Panc1 (cell line): ENCODE results near the gene BICD2. TPM values are rescaled to one million over a fixed set of nuclear protein-coding genes. Genes with fewer than 3 reads are reported as not detected.
"Not testable (repeated sequence)": the region's sequence is repeated elsewhere in the genome, so short reads cannot be mapped to it uniquely, and the experiment has no call there.

Source experiments
- ATAC-seq: fragments of 200-7000 bp; cut with Tn5 transposase; 2 replicates; pipeline ENCODE4 v1.9.1; 2020; ENCODE audit warnings: mild to moderate bottlenecking, moderate library complexity
- BruUV-seq: library from RNA; stranded (reverse); fragments of 400-500 nt; replicated peaks from 2 replicates; lab custom pipeline; 2021; lab: Mats Ljungman, UMichigan
- CTCF ChIA-PET: fragments of 300-600 bp; sonication (Branson Sonifier 250); formaldehyde crosslinking; loops from one replicate; lab custom pipeline; 2022; ENCODE audit warnings: antibody characterized with exemption; lab: Charles Lee
- POLR2A ChIA-PET: fragments of 300-600 bp; sonication (Branson Sonifier 250); formaldehyde crosslinking; loops from one replicate; lab custom pipeline; 2022; ENCODE audit warnings: antibody characterized with exemption; lab: Charles Lee
- DNase-seq: peaks from one replicate; pipeline ENCODE4 v3.0.0-alpha.2; 2010; ENCODE audit warnings: low read depth, low spot score
- H3K27ac ChIP-seq: 2 replicates; pipeline ENCODE4 v1.5.1; 2011; ENCODE audit warnings: mild to moderate bottlenecking, low read length, inconsistent platforms
- H3K27me3 ChIP-seq: fragments of 200-500 bp; sonication (Bioruptor generic); 2 replicates; pipeline ENCODE4 v1.6.0; 2014; ENCODE audit warnings: low read length, inconsistent platforms; ENCODE audit not compliant: control insufficient read depth, insufficient read depth
- H3K36me3 ChIP-seq: fragments of 200-500 bp; sonication (Bioruptor generic); 2 replicates; pipeline ENCODE4 v1.5.1; 2014; ENCODE audit warnings: inconsistent platforms, mild to moderate bottlenecking, low read length, moderate library complexity; ENCODE audit not compliant: control insufficient read depth, insufficient read depth
- H3K4me1 ChIP-seq: 2 replicates; pipeline ENCODE4 v1.5.1; 2011; ENCODE audit warnings: inconsistent platforms, mild to moderate bottlenecking, low read length, moderate library complexity; ENCODE audit not compliant: control insufficient read depth, insufficient read depth
- H3K4me3 ChIP-seq, 2 experiments: 2 replicates each; pipeline ENCODE4 v1.5.1; 2011 to 2012; ENCODE audit warnings: low read depth in 2 of 2, low read length in 2 of 2, mild to moderate bottlenecking in 2 of 2, inconsistent platforms in 1 of 2, moderate library complexity in 1 of 2
- H3K9me3 ChIP-seq: fragments of 200-500 bp; sonication (Bioruptor generic); 2 replicates; pipeline ENCODE4 v1.5.1; 2014; ENCODE audit warnings: low read depth, mild to moderate bottlenecking, inconsistent platforms, low read length, moderate library complexity; ENCODE audit not compliant: control insufficient read depth, insufficient read depth
- POLR2AphosphoS5 ChIP-seq: IDR thresholded peaks from 2 replicates; pipeline ENCODE4 v1.6.1; 2012; ENCODE audit warnings: mild to moderate bottlenecking, low read depth, low read length, moderate library complexity
- SIN3A ChIP-seq: IDR thresholded peaks from 2 replicates; pipeline ENCODE4 v1.6.1; 2012; ENCODE audit warnings: low read depth, mild to moderate bottlenecking, low read length, moderate library complexity, borderline replicate concordance; ENCODE audit not compliant: insufficient read depth
- TCF7L2 ChIP-seq: IDR thresholded peaks from 2 replicates; pipeline ENCODE4 v1.6.1; 2011; ENCODE audit warnings: mild to moderate bottlenecking, low read depth, low read length, inconsistent platforms
- in situ Hi-C: cut with HindIII; loops from 2 replicates; pipeline ENCODE4 v1.10.0; 2016; ENCODE audit warnings: low sequenced_read_pairs, low pct_unique_long_range_greater_than_20kb
- intact Hi-C: fragments of 100-400 bp; cut with micrococcal nuclease; formaldehyde crosslinking; loops from one replicate; pipeline ENCODE4 v1.10.0; 2022; ENCODE audit not compliant: unreplicated experiment
- total RNA-seq: library from RNA; stranded (reverse); gene quantifications from one replicate; pipeline ENCODE4 v1.2.1, GENCODE V29; 2021; ENCODE audit not compliant: unreplicated experiment
- TF ChIP-seq, protein P1 (sequence below): fragments of 450-650 bp; IDR thresholded peaks from 2 replicates; pipeline ENCODE4 v1.5.1; 2017; ENCODE audit warnings: mild to moderate bottlenecking
- TF ChIP-seq, protein P2 (sequence below), 2 experiments: IDR thresholded peaks; 2 replicates each; pipeline ENCODE4 v1.6.1; 2011 to 2012; ENCODE audit warnings: low read depth in 2 of 2, control low read depth in 1 of 2, low read length in 1 of 2, mild to moderate bottlenecking in 1 of 2, moderate library complexity in 1 of 2; ENCODE audit not compliant: insufficient read depth in 1 of 2

BICD2 gene
- total RNA-seq, 1 experiment from 2014 or later = 17.3 TPM

DNA sequence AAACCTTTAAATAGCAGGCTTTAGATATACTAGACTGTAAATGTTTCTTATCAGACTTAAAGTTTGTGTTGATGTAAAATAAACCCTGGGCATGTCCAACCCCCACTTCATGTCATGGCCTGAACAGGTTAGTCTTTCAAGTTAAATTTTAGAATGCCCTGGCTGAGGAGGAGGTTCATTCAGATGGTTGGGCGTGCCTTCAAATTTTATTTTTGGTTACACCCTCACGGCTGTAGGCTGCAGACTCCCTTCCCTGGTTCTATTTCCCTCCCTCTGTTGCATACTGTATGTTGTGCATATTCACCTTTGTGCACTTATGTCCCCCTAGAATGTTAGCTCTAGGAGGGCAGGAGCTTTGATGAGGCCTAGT lies 5.3 kb upstream of the BICD2 start:
- POLR2A ChIA-PET = no interaction called here
- ATAC-seq (no peak), DNase-seq (no peak)
- no peaks in the 10 kb centered on the region for H3K9me3 ChIP-seq
- H3K27me3 ChIP-seq = no peaks in the 10 kb centered on the region
- H3K36me3 ChIP-seq = no peaks in the 10 kb centered on the region
- H3K27ac ChIP-seq = no peak overlapping the region
- intact Hi-C loops (no loop called here), in situ Hi-C loops (no loop called here)
- TF ChIP-seq TCF7L2 (no peak), SIN3A (no peak)
- TF ChIP-seq, protein P1, sequence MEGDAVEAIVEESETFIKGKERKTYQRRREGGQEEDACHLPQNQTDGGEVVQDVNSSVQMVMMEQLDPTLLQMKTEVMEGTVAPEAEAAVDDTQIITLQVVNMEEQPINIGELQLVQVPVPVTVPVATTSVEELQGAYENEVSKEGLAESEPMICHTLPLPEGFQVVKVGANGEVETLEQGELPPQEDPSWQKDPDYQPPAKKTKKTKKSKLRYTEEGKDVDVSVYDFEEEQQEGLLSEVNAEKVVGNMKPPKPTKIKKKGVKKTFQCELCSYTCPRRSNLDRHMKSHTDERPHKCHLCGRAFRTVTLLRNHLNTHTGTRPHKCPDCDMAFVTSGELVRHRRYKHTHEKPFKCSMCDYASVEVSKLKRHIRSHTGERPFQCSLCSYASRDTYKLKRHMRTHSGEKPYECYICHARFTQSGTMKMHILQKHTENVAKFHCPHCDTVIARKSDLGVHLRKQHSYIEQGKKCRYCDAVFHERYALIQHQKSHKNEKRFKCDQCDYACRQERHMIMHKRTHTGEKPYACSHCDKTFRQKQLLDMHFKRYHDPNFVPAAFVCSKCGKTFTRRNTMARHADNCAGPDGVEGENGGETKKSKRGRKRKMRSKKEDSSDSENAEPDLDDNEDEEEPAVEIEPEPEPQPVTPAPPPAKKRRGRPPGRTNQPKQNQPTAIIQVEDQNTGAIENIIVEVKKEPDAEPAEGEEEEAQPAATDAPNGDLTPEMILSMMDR = no peak
- TF ChIP-seq, protein P2, sequence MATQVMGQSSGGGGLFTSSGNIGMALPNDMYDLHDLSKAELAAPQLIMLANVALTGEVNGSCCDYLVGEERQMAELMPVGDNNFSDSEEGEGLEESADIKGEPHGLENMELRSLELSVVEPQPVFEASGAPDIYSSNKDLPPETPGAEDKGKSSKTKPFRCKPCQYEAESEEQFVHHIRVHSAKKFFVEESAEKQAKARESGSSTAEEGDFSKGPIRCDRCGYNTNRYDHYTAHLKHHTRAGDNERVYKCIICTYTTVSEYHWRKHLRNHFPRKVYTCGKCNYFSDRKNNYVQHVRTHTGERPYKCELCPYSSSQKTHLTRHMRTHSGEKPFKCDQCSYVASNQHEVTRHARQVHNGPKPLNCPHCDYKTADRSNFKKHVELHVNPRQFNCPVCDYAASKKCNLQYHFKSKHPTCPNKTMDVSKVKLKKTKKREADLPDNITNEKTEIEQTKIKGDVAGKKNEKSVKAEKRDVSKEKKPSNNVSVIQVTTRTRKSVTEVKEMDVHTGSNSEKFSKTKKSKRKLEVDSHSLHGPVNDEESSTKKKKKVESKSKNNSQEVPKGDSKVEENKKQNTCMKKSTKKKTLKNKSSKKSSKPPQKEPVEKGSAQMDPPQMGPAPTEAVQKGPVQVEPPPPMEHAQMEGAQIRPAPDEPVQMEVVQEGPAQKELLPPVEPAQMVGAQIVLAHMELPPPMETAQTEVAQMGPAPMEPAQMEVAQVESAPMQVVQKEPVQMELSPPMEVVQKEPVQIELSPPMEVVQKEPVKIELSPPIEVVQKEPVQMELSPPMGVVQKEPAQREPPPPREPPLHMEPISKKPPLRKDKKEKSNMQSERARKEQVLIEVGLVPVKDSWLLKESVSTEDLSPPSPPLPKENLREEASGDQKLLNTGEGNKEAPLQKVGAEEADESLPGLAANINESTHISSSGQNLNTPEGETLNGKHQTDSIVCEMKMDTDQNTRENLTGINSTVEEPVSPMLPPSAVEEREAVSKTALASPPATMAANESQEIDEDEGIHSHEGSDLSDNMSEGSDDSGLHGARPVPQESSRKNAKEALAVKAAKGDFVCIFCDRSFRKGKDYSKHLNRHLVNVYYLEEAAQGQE (IDR thresholded peaks at IDR 0.05; ENCODE audit: insufficient read depth in 1 of 2, low read depth in 2 of 2, low read length in 1 of 2) = no peak
- CTCF ChIA-PET = no interaction called here
- H3K4me1 ChIP-seq = no peaks in the 10 kb centered on the region; the same call in 1 of the 2 replicates
- no peak overlapping the region for H3K4me3 ChIP-seq
- no TSS peak for BruUV-seq

DNA sequence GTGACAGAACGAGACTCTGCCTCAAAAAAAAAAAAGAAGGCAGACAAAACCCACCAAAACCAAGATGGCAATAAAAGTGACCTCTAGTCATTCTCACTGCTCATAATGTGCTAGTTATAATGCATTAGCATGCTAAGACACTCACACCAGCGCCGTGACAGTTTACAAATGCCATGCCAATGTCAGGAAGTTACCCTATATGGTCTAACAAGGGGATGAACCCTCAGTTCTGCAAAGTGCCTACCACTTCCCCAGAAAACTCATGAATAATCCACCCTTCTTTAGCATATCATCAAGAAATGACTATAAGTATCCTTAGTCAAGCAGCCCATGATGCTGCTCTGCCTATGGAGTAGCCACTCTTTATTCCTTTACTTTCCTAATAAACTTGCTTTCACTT lies 4.7 kb upstream of the BICD2 start:
- no TSS peak for BruUV-seq
- POLR2A ChIA-PET = no interaction called here
- ATAC-seq (no peak), DNase-seq (no peak)
- H3K27me3 ChIP-seq = no peaks in the 10 kb centered on the region
- TF ChIP-seq POLR2AphosphoS5 (no peak), SIN3A (no peak), TCF7L2 (no peak)
- TF ChIP-seq, protein P1 = no peak
- TF ChIP-seq, protein P2 (IDR thresholded peaks at IDR 0.05; ENCODE audit: insufficient read depth in 1 of 2, low read depth in 2 of 2, low read length in 1 of 2) = no peak
- H3K9me3 ChIP-seq = no peaks in the 10 kb centered on the region
- in situ Hi-C loops = no loop called here
- H3K27ac ChIP-seq = no peak overlapping the region
- CTCF ChIA-PET = no interaction called here
- no peaks in the 10 kb centered on the region for H3K36me3 ChIP-seq
- no peak overlapping the region for H3K4me3 ChIP-seq
- intact Hi-C loops = no loop called here
- no peaks in the 10 kb centered on the region; the same call in 1 of the 2 replicates for H3K4me1 ChIP-seq

DNA sequence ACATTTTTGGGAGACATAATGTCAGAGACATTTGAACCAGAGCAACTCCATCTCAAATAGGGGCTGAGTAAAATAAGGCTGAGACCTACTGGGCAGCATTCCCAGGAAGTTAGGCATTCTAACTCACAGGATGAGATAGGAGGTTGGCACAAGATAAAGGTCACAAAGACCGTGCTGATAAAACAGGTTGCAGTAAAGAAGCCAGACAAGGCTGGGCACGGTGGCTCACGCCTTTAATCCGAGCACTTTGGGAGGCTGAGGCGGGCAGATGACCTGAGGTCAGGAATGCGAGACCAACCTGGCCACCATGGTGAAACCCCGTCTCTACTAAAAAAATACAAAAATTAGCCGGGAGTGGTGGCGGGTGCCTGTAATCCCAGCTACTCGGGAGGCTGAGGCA lies 4.2 kb upstream of the BICD2 start:
- CTCF ChIA-PET = interaction anchor here (0.7 kb wide), 1 partner anchor 40 kb away, joined by 3 read pairs; no protein-coding TSS in a partner anchor
- BruUV-seq, in situ Hi-C loops, H3K27ac ChIP-seq, H3K36me3 ChIP-seq, intact Hi-C loops, H3K9me3 ChIP-seq, POLR2A ChIA-PET, ATAC-seq, DNase-seq, H3K4me3 ChIP-seq, H3K27me3 ChIP-seq, H3K4me1 ChIP-seq: not testable (repeated sequence)
